GM12872 (cell line): ENCODE results near the gene C14orf119.

Source experiments
- TF ChIP-seq, protein P1 (sequence below): IDR thresholded peaks from 3 replicates; pipeline ENCODE4 v1.5.1; 2011; ENCODE audit warnings: low read depth, mild to moderate bottlenecking, low read length, moderate library complexity; ENCODE audit not compliant: insufficient read depth

C14orf119 gene

DNA sequence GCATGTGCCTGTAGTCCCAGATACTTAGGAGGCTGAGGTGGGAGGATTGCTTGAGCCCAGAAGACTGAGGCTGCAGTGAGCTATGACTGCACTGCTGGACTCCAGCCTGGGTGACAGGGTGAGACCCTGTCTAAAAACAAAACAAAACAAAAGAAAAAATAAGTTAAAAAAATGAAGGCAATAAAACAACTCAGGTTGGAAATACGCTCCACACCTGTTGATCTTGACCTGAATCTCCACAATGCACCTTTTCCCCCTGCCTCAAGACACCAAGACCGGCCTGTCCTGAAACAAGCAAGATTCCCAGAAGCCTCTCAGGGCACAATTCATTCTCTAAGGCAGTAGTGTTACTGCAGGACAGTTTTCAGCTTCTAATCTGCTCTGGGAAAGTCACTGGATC lies 44.6 kb downstream of the C14orf119 start:
- TF ChIP-seq, protein P1, sequence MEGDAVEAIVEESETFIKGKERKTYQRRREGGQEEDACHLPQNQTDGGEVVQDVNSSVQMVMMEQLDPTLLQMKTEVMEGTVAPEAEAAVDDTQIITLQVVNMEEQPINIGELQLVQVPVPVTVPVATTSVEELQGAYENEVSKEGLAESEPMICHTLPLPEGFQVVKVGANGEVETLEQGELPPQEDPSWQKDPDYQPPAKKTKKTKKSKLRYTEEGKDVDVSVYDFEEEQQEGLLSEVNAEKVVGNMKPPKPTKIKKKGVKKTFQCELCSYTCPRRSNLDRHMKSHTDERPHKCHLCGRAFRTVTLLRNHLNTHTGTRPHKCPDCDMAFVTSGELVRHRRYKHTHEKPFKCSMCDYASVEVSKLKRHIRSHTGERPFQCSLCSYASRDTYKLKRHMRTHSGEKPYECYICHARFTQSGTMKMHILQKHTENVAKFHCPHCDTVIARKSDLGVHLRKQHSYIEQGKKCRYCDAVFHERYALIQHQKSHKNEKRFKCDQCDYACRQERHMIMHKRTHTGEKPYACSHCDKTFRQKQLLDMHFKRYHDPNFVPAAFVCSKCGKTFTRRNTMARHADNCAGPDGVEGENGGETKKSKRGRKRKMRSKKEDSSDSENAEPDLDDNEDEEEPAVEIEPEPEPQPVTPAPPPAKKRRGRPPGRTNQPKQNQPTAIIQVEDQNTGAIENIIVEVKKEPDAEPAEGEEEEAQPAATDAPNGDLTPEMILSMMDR: no peak

- TF ChIP-seq, protein P1: no peak
Measured at GRCh38 chr14:23140371-23140770, 45.1 kb downstream of the C14orf119 start.

DNA sequence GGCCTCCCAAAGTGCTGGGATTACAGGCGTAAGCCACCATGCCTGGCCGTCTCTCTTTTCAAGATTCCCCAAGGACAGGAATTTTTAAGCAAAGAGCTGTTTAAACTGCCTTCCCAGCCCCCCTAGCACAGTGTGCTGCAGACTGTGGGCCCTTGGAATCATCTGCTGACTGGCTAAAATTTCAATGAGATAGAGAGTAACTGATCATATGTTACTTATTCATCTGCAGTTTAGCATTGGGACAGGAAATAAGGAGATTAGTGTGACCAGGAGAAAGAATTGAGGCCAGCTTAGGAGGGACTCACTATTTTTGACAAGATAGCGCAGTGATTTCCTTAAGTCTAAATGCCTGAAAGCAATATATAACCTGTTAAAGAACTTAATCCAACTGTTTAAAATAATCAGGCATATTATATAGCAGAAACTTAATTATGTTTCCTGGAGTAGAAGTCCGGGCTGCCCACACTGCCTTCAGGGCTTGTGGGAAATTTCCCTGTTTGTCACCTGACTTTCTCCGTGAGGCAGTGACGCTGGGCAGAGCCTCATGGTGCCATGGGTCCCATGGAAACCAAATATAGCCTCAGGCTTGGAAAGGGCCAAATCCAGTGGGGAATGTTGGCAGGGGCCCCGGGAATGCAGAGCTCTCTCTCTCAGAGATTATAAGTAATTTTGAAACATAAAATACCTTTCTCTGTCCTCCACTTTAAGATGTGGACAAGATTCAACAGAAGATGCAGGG lies 46.6 kb downstream of the C14orf119 start:
- TF ChIP-seq, protein P1: no peak

DNA sequence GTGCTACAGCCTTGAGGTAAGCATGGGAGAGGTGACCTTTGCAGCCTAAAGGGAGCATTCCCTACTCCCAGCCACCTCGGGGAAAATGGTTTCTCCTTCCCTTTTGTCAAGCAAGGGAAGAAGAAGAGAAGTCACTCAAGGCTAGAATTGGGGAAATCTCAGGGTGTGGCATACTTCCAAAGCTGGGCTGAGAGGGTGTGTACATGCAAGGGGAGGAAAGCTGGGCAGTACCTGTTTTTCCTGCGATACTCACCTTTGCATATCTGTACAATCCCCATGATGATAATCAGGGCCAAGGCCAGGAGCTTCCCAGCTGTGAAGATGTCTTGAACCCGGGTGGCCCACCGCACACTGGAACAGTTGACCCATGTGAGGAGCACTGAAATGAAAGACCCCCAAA lies 47.5 kb downstream of the C14orf119 start:
- TF ChIP-seq, protein P1: no peak

- TF ChIP-seq, protein P1: no peak
Measured at GRCh38 chr14:23143911-23144310, 48.6 kb downstream of the C14orf119 start.

DNA sequence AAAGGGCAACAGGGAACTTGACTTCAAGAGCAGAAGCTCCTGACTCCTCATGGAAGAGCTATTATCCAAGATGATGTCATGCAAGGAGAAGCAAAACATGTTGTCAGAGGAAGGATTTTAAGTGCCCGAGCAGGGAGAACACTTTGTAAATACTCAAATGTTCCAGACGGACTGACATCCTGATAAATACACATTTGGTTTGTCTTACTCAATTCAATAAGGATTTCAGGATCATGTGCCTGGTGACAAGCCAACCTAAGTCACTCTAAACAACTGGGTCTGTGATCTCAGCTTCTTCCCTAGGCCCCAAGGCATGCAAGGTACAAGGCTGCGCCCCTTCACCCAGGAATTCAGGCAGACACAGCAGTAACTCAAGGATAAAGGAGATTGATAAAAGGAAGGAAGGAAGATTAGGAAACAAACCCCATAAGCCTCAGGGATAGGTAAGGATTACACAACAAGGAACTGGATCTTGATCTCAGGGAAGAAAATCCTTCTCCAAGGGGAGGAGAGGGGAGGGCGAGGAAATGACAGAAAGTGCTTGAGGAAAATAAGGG lies 50.6 kb downstream of the C14orf119 start:
- TF ChIP-seq, protein P1: no peak

DNA sequence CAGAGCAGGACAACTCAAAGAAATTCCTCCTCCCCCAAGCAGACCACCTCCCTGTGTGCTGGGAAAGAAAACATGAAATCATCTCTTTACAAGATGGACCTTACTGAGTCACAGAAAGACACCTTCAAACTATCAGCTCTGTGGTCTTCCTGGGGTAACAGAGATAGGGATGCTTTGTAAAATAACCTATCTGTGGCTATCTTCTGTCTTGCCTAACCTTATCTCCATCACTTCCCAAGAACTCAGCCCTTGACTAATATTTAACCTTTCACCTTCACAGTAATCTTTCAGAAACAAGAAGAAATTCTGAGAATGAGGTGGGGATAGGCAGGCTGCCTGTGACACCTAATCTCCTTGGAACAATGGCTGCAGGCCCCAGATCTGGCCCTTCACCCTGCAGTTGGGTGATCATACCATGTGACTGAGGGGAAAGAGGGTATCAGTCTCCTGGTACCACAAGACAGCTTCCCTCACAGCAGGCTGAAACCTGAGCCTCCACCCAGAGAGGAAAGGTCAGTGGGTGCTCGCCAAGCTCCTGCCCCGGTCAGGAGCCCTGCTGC lies 51.1 kb downstream of the C14orf119 start:
- TF ChIP-seq, protein P1: no peak
